GM23248 (cell line): ENCODE data around the gene BCHE.

ENCODE experiments used
- EZH2 ChIP-seq: fragments of 200-600 bp; sonication (generic); IDR thresholded peaks from 2 replicates; pipeline ENCODE4 v1.6.1; 2018; ENCODE audit warnings: antibody characterized with exemption, mild to moderate bottlenecking; ENCODE audit not compliant: insufficient read depth, poor library complexity, severe bottlenecking
- EZH2phosphoT487 ChIP-seq: fragments of 200-600 bp; sonication (generic); IDR thresholded peaks from 2 replicates; pipeline ENCODE4 v1.6.1; 2018; ENCODE audit warnings: antibody characterized with exemption, moderate library complexity, mild to moderate bottlenecking, low read depth; ENCODE audit not compliant: insufficient read depth

DNA sequence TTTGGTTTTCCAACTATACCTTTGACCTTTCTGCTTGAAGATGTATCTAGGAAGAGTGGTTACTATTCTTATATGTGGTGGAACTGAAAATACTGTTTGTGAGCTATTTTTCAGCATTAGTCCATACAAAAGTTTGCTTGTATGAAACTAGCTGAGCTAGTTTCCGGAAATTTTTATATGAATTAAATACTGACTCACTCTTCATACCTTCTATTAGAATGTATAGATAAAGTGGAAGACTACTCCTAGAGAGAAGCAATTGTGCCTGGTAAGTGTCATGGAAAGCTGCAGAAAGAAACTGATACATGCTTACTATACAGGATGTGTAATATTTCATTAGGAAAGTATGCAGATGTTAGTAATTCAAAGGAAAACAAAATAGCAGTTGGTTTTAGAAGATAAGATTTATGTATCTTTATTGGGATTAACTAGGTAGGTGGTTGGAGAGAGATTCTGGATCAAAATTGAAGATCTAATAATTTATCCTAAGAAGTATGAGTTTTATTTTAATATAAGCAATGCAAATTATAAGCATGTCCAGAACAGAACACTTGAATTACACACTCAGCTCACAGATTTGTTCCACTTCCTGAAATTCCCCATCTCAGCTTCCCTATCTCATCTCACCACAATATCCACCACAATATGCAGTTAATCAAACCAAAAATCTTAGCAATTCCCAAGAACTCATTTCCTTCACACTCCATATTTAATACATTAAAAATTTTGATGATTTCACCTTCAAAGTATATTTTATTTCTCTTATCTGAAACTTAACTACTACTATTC is 82.8 kb downstream of the BCHE start:
- TF ChIP-seq EZH2phosphoT487 (no peak), EZH2 (no peak)
